22Rv1 (cell line): ENCODE data around the gene OR2T11.

Experiments used
- H3K27ac ChIP-seq: fragments of 450-650 bp; 2 replicates; pipeline ENCODE4 v1.5.1; 2017
- ZFX ChIP-seq: fragments of 450-650 bp; IDR thresholded peaks from 2 replicates; pipeline ENCODE4 v1.6.1; 2017; ENCODE audit warnings: antibody characterized with exemption, borderline replicate concordance
- TF ChIP-seq, protein P1 (sequence below): fragments of 450-650 bp; IDR thresholded peaks from 2 replicates; pipeline ENCODE4 v1.5.1; 2017; ENCODE audit warnings: mild to moderate bottlenecking

The OR2T11 gene

DNA sequence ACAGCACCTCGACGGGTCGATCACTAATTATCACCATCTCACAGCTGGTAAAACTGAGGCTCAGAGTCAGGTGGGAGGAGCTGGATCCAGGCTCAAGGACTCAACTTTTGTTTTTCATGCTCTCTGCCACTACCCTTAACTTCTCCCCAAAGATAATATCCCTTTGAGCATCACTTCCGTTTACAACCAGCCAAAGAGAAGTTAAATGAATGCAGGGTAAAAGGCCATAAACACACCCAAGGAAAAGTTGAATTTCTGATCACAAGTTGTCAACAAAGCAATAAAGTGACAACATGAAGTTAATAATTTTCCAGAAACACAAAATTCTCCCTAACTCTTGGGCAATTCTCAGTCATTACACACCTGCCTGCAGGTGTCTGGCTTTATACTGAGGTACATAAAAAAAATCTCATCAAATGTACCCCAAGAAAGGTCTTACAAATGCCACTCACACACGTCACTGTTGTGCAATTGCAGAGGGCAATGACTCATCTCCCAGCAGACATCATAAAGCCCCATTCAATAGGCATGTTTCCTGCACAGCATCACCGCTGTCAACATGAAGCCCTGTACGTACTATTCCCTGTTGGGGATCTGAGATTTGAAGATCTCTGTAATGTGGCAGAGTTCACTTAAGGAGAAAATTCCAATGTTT is 3.4 kb downstream of the OR2T11 start:
- H3K27ac ChIP-seq, result no peak overlapping the region
- no peak for TF ChIP-seq ZFX
- TF ChIP-seq, protein P1, sequence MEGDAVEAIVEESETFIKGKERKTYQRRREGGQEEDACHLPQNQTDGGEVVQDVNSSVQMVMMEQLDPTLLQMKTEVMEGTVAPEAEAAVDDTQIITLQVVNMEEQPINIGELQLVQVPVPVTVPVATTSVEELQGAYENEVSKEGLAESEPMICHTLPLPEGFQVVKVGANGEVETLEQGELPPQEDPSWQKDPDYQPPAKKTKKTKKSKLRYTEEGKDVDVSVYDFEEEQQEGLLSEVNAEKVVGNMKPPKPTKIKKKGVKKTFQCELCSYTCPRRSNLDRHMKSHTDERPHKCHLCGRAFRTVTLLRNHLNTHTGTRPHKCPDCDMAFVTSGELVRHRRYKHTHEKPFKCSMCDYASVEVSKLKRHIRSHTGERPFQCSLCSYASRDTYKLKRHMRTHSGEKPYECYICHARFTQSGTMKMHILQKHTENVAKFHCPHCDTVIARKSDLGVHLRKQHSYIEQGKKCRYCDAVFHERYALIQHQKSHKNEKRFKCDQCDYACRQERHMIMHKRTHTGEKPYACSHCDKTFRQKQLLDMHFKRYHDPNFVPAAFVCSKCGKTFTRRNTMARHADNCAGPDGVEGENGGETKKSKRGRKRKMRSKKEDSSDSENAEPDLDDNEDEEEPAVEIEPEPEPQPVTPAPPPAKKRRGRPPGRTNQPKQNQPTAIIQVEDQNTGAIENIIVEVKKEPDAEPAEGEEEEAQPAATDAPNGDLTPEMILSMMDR, result no peak

DNA sequence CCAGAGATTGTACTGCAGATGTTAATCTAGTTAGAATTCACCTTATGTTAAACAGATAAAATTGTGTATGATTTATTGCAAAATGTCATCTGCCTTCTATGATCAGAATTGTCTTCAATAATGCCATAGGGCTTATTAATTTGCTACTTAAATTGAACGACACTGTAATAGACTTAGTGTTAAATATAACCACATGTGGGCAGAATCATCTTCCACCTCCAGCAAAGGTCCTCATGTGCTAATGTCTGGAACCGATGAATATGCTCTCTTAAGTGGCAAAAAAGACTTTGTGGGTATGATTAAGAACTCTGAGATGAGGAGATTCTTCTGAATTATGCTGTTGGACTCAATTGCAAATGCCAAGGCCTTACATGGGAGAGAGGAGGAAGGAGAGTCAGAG is 4.3 kb downstream of the OR2T11 start:
- no peak overlapping the region for H3K27ac ChIP-seq
- TF ChIP-seq, protein P1, result no peak
- TF ChIP-seq ZFX, result no peak

DNA sequence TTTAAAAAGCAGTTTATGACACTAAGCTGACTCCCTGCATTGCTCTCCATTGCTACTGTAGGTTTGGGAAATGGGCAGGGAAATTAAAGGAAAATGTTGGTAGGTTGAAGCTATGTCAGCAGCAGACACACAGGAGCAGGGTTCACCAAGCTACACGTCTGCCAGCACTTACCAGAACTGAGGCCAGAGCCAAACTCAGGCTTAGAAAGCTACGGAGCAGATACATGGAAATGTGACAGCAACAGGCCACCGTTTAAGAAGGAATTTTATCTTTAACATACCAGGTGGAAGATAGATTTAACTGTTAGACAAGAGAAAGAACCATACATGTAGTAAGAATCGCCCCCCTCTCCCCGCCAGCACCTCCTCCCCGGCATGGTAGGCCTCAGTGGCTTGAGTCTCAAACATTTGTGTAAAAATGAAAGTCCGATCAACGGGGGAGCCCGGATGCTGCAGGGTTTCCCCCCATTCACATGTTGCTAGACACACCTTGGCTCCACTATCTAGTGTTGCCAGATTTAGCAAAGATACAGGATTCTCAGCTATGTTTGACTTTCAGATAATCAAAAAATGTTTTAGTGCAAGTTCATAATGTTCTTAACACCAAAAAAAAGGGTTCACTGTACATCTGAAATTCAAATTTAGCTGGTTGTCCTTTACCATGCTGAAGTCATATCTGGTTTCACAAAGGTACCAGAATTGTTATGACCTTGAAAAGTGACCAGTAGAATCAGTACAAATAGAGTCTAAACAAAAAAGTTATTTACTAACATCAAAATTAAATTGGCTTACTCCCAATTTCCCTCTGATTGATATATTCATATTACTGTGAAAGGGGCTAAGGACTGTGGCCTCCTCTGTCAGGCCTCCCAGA is 6.7 kb downstream of the OR2T11 start:
- TF ChIP-seq ZFX, result no peak
- TF ChIP-seq, protein P1, result no peak
- no peak overlapping the region for H3K27ac ChIP-seq

DNA sequence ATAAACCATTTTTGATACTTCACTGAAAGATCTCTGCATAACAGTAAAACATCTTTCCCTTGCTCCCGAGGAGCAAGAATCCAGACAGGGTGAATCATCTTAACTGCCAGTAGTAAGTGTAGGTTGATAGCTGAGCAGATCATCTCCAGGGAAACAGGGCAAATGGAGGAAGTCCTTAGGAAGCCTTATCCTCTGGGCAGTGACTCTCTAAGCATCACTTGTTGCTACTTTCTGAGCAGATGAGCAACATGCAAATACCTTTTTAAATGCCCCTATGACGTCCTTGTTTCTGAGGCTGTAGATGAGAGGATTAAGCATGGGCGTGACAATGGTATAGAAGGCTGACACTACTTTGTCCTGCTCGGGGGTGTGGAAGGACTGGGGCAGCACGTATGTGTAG is 8.9 kb downstream of the OR2T11 start:
- TF ChIP-seq ZFX, result no peak
- TF ChIP-seq, protein P1, result no peak

DNA sequence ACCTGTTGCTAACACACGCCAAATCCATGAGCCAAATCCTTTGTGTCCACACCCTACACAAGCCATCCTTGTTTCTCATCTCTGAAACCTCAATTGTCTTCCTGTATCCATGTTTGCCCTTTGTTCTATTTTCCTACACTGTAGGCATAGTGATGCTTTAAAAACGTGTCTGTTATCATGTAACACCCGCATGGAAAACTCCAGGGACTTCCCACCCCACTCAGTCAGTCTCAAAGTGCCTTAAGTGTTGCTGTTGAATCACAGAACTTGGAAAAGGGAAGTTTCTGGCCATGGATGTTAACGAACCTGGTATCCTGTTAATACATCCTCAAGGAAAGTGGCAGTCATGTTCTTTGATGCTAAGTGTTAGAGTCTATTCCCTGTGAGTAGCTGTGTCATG is 9.7 kb downstream of the OR2T11 start:
- TF ChIP-seq, protein P1, result no peak
- TF ChIP-seq ZFX, result no peak

More for the DNA sequence above, 8.9 kb downstream of the OR2T11 start:
- H3K27ac ChIP-seq, result no peak overlapping the region

DNA sequence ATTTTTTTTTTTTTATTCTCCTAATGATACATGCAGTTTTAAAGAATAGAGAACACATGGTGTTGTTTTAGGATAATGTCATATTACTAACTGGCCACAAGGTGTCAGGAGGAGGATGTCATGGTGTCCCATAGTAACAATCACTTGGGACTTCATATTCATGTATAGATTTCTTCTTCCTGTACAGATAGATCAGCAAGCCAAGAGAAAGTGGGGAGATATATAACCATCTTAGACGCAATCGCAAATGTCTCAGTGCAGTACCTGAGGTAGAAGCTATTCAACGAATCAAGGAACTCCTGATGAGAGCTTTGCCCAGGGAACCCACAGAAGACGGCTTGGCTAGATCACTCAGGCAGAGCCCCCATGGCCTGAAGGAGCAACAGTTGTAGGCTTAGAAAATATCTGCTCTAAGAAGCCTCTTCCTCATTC is 12.3 kb downstream of the OR2T11 start:
- no peak overlapping the region for H3K27ac ChIP-seq
- TF ChIP-seq ZFX, result no peak
- TF ChIP-seq, protein P1, result peak; percentile 90

More for the DNA sequence above, 9.7 kb downstream of the OR2T11 start:
- H3K27ac ChIP-seq, result no peak overlapping the region

DNA sequence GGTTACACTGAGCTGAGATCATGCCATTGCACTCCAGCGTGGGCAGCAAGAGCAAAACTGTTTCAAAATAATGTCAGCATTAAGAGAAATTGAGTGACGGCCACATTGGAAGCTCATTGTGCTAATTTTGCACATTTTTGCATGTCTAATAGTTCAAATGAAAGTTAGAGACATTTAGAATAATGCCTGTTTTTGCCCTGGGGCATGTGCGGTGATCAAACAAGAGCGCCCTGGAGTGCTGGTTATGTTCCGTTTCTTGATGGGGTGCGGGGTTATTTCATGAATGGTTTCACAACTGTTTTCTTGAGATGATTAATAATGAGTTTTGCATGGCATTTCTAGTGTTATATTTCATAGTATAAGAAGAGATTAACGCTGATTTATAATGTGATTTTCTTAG is 13.1 kb downstream of the OR2T11 start:
- H3K27ac ChIP-seq, result no peak overlapping the region
- no peak for TF ChIP-seq ZFX
- TF ChIP-seq, protein P1, result no peak
